IMR-90 (cell line): Measurements from ENCODE around the gene BOLL. TPM values are rescaled to one million over a fixed set of nuclear protein-coding genes. Genes with fewer than 3 reads are reported as not detected.
A peak's percentile ranks its signal among the peaks of the same experiment; 100 is the strongest.

ENCODE experiments used
- ATAC-seq: fragments of 200-7000 bp; cut with Tn5 transposase; 2 replicates; pipeline ENCODE4 v1.9.1; 2020; ENCODE audit warnings: low read depth, mild to moderate bottlenecking, moderate library complexity
- BruUV-seq: library from RNA; stranded (reverse); fragments of 400-500 nt; replicated peaks from 2 replicates; lab custom pipeline; 2021; lab: Mats Ljungman, UMichigan
- CTCF ChIA-PET: fragments of 300-600 bp; formaldehyde crosslinking; extraction: SDS; loops from one replicate; lab custom pipeline; 2021; ENCODE audit warnings: antibody characterized with exemption; lab: Yijun Ruan, JAX
- POLR2A ChIA-PET: fragments of 300-600 bp; sonication (Branson Sonifier 250); formaldehyde crosslinking; loops from one replicate; lab custom pipeline; 2022; ENCODE audit warnings: antibody characterized with exemption; ENCODE audit not compliant: unreplicated experiment; lab: Charles Lee
- DNase-seq: peaks from one replicate; pipeline ENCODE4 v3.0.0; 2013
- H2AFZ ChIP-seq: replicated peaks from 2 replicates; pipeline ENCODE3; 2013; ENCODE audit warnings: low read length, mild to moderate bottlenecking; ENCODE audit not compliant: poor library complexity
- H2AK5ac ChIP-seq: 2 replicates; pipeline ENCODE4 v1.6.1; 2013; ENCODE audit warnings: low read depth, low read length, inconsistent platforms
- H2AK9ac ChIP-seq: replicated peaks from 2 replicates; pipeline ENCODE3; 2013; ENCODE audit warnings: mild to moderate bottlenecking, low read depth, low read length, moderate library complexity; ENCODE audit not compliant: poor library complexity
- H2BK120ac ChIP-seq: 2 replicates; pipeline ENCODE4 v1.6.1; 2013; ENCODE audit warnings: low read depth, low read length, inconsistent platforms
- H2BK15ac ChIP-seq: 3 replicates; pipeline ENCODE4 v1.6.1; 2013; ENCODE audit warnings: low read depth, low read length, inconsistent platforms
- H2BK20ac ChIP-seq: 2 replicates; pipeline ENCODE4 v1.6.1; 2013; ENCODE audit warnings: low read depth, mild to moderate bottlenecking, inconsistent platforms, low read length, moderate library complexity
- H2BK5ac ChIP-seq: 2 replicates; pipeline ENCODE4 v1.6.1; 2013; ENCODE audit warnings: mild to moderate bottlenecking, low read depth, low read length, inconsistent platforms; ENCODE audit not compliant: poor library complexity, severe bottlenecking
- H3K14ac ChIP-seq: replicated peaks from 2 replicates; pipeline ENCODE4 v1.6.1; 2013; ENCODE audit warnings: low read depth, low read length, inconsistent platforms
- H3K18ac ChIP-seq: 2 replicates; pipeline ENCODE4 v1.6.1; 2013; ENCODE audit warnings: low read depth, low read length, control low read depth
- H3K23ac ChIP-seq: 2 replicates; pipeline ENCODE4 v1.6.1; 2013; ENCODE audit warnings: low read depth, low read length, inconsistent platforms
- H3K27ac ChIP-seq: 2 replicates; pipeline ENCODE4 v1.5.1; 2013; ENCODE audit warnings: mild to moderate bottlenecking, control low read depth, low read length; ENCODE audit not compliant: insufficient read depth
- H3K27me3 ChIP-seq: 2 replicates; pipeline ENCODE4 v1.6.1; 2013; ENCODE audit warnings: low read length; ENCODE audit not compliant: control insufficient read depth, insufficient read depth
- H3K36me3 ChIP-seq: 2 replicates; pipeline ENCODE4 v1.6.1; 2013; ENCODE audit warnings: low read length, mixed read lengths; ENCODE audit not compliant: control insufficient read depth, insufficient read depth
- H3K4ac ChIP-seq: 2 replicates; pipeline ENCODE4 v1.6.1; 2013; ENCODE audit warnings: low read depth, low read length, inconsistent platforms
- H3K4me1 ChIP-seq: 2 replicates; pipeline ENCODE4 v1.6.1; 2013; ENCODE audit warnings: low read length, mixed read lengths; ENCODE audit not compliant: control insufficient read depth, insufficient read depth
- H3K4me2 ChIP-seq: 2 replicates; pipeline ENCODE4 v1.6.1; 2013; ENCODE audit warnings: low read depth, mild to moderate bottlenecking, control low read depth, low read length, moderate library complexity
- H3K4me3 ChIP-seq: 2 replicates; pipeline ENCODE4 v1.5.1; 2013; ENCODE audit warnings: low read depth, mild to moderate bottlenecking, control low read depth, low read length, moderate library complexity; ENCODE audit not compliant: insufficient read depth
- H3K56ac ChIP-seq: 2 replicates; pipeline ENCODE4 v1.6.1; 2013; ENCODE audit warnings: low read length, inconsistent platforms; ENCODE audit not compliant: insufficient read depth; ENCODE audit errors: extremely low read depth
- H3K79me1 ChIP-seq, 2 experiments: 2 replicates each; pipeline ENCODE4 v1.6.1; 2013; ENCODE audit warnings: low read length in 2 of 2, inconsistent platforms in 1 of 2, low read depth in 1 of 2
- H3K9ac ChIP-seq: 2 replicates; pipeline ENCODE4 v1.6.1; 2013; ENCODE audit warnings: low read depth, low read length, control low read depth
- H3K9me1 ChIP-seq: 2 replicates; pipeline ENCODE4 v1.6.1; 2013; ENCODE audit warnings: low read length, inconsistent platforms; ENCODE audit not compliant: insufficient read depth
- H3K9me3 ChIP-seq: 2 replicates; pipeline ENCODE4 v1.6.1; 2013; ENCODE audit warnings: low read length; ENCODE audit not compliant: control insufficient read depth, insufficient read depth
- H4K20me1 ChIP-seq: 2 replicates; pipeline ENCODE4 v1.6.1; 2013; ENCODE audit warnings: low read length, inconsistent platforms; ENCODE audit not compliant: insufficient read depth
- H4K5ac ChIP-seq: 2 replicates; pipeline ENCODE4 v1.6.1; 2013; ENCODE audit warnings: mild to moderate bottlenecking, low read depth, low read length, control low read depth
- H4K8ac ChIP-seq, 2 experiments: 2 replicates each; pipeline ENCODE4 v1.6.1; 2013; ENCODE audit warnings: low read depth in 2 of 2, low read length in 2 of 2, control low read depth in 1 of 2, inconsistent platforms in 1 of 2
- H4K91ac ChIP-seq: 2 replicates; pipeline ENCODE4 v1.6.1; 2013; ENCODE audit warnings: low read depth, low read length, inconsistent platforms; ENCODE audit not compliant: insufficient read depth
- CEBPB ChIP-seq: IDR thresholded peaks from 2 replicates; pipeline ENCODE4 v1.6.1; 2012; ENCODE audit warnings: low read depth, low read length, improper control_type of control experiment
- CHD1 ChIP-seq: IDR thresholded peaks from 2 replicates; pipeline ENCODE4 v1.6.1; 2012; ENCODE audit warnings: low read depth, low read length, improper control_type of control experiment
- MAFK ChIP-seq: IDR thresholded peaks from 2 replicates; pipeline ENCODE4 v1.6.1; 2012; ENCODE audit warnings: low read depth, low read length, improper control_type of control experiment
- MAZ ChIP-seq: IDR thresholded peaks from 2 replicates; pipeline ENCODE4 v1.6.1; 2012; ENCODE audit warnings: low read depth, mild to moderate bottlenecking, low read length, improper control_type of control experiment, moderate library complexity, borderline replicate concordance
- NFE2L2 ChIP-seq: fragments of 150-350 bp; IDR thresholded peaks from 2 replicates; pipeline ENCODE4 v1.6.1; 2016; ENCODE audit warnings: low read depth, mild to moderate bottlenecking, low read length
- RAD21 ChIP-seq: IDR thresholded peaks from 2 replicates; pipeline ENCODE4 v1.6.1; 2012; ENCODE audit warnings: low read length, improper control_type of control experiment
- WGBS, 2 experiments: methylation state at CpG; one replicate each; pipeline versions ENCODE4 v1.1.5 to v1.1.7; 2013; ENCODE audit warnings: missing lambda C conversion rate in 2 of 2; ENCODE audit not compliant: insufficient read length in 1 of 2; ENCODE audit errors: extremely low coverage in 2 of 2; 5-methylcytosine and 5-hydroxymethylcytosine counted together
- dilution Hi-C: fragments of 300-500 bp; cut with HindIII; formaldehyde crosslinking; loops from one replicate; pipeline ENCODE4 v1.14.3; 2018; ENCODE audit warnings: low sequenced_read_pairs; ENCODE audit not compliant: unreplicated experiment
- in situ Hi-C: fragments of 300-500 bp; cut with MboI; formaldehyde crosslinking; loops from 3 replicates; pipeline ENCODE4 v1.14.3; 2019; ENCODE audit warnings: low sequenced_read_pairs, inconsistent platforms, mixed read lengths
- intact Hi-C: fragments of 100-400 bp; cut with micrococcal nuclease; formaldehyde crosslinking; loops from 2 replicates; pipeline ENCODE4 v1.10.0; 2022
- polyA plus RNA-seq, 3 experiments: library from polyadenylated mRNA; depleted of rRNA; stranded (reverse); fragments of >200 nt; gene quantifications; 2 replicates each; pipeline ENCODE4 v1.2.3, GENCODE V29; 2012; ENCODE audit warnings: low replicate concordance in 1 of 3
- total RNA-seq: library from RNA; depleted of rRNA; stranded (reverse); fragments of >200 nt; gene quantifications from 2 replicates; pipeline ENCODE4 v1.2.3, GENCODE V29; 2012
- TF ChIP-seq, protein P1 (sequence below): conservative IDR thresholded peaks from 2 replicates; pipeline ENCODE4 v1.5.1; 2012; ENCODE audit warnings: mild to moderate bottlenecking, low read depth, low read length, improper control_type of control experiment

The BOLL gene
- total and polyA plus RNA-seq, 2 of the 4 experiments (the other 2 are of a cell fraction) = not detected

DNA sequence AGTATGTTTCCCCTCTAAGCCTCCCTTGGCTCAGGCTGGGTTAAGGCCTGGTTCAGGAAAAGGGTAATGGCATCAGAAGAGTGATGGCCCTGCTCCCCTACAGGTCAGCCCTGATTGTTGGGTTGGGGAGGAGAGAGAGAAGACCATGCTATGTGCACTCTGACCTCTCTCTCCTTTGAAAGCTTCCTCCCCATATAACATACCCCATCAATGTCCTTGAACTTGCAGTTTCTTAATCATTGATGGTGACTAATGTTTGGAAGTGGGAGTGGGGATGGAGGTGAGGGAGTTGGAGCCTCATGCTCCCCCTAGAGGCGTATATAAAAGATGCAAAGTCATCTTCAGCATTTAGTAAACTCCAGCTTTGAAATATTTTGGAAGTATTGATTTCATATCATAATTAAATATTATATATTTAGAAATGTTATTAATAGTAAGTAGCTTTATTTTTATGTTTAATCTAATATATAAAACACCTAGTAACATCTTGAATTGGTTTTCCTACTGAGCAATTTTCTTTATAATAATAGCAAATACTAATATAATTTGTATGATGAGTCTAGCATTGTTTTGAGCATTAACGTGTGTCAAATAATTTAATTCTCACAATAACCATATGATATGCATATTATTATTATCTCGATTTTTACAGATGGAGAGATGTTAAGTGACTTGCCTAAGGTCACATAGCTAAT lies 28.1 kb upstream of the BOLL start:
- H3K27me3 ChIP-seq = peaks cover 3% of the 10 kb centered on the region
- ChIA-PET POLR2A (no interaction called here), CTCF (interaction anchor here (0.6 to 1.5 kb wide), 7 partner anchors 9 to 483 kb away, joined by 3 to 5 read pairs (median 3); partner anchors contain the start of gene PLCL1)
- H4K91ac ChIP-seq = no peak overlapping the region
- no peak overlapping the region for H3K4me3 ChIP-seq
- no peaks in the 10 kb centered on the region for H3K79me1 ChIP-seq
- H2AK5ac ChIP-seq = no peak overlapping the region
- no peak overlapping the region for H3K9ac ChIP-seq
- BruUV-seq = no TSS peak
- H3K14ac ChIP-seq = no peak overlapping the region
- no peak overlapping the region for H2BK5ac ChIP-seq
- no peak overlapping the region for H3K23ac ChIP-seq
- H2AFZ ChIP-seq = no peak overlapping the region
- no peak overlapping the region for H3K4me2 ChIP-seq
- no peak overlapping the region for H2BK20ac ChIP-seq
- no peak overlapping the region for H3K27ac ChIP-seq
- no peak overlapping the region for H2AK9ac ChIP-seq
- no peaks in the 10 kb centered on the region for H3K36me3 ChIP-seq
- H3K56ac ChIP-seq = no peak overlapping the region
- H4K8ac ChIP-seq = no peak overlapping the region
- dilution Hi-C loops (no loop called here), in situ Hi-C loops (no loop called here), intact Hi-C loops (loop anchor here (5.0 kb wide), 1 partner anchor 1231 kb away; no protein-coding TSS in a partner anchor)
- TF ChIP-seq RAD21 = peak; percentile 30; the same call in 1 of the 2 replicates
- no peak for TF ChIP-seq MAZ
- peak; percentile 76 for TF ChIP-seq NFE2L2
- 0 out of 2 replicates have a peak, but pooled peaks have one; percentile 13 for TF ChIP-seq CEBPB
- TF ChIP-seq MAFK = no peak; the same call in 1 of the 2 replicates
- TF ChIP-seq, protein P1, sequence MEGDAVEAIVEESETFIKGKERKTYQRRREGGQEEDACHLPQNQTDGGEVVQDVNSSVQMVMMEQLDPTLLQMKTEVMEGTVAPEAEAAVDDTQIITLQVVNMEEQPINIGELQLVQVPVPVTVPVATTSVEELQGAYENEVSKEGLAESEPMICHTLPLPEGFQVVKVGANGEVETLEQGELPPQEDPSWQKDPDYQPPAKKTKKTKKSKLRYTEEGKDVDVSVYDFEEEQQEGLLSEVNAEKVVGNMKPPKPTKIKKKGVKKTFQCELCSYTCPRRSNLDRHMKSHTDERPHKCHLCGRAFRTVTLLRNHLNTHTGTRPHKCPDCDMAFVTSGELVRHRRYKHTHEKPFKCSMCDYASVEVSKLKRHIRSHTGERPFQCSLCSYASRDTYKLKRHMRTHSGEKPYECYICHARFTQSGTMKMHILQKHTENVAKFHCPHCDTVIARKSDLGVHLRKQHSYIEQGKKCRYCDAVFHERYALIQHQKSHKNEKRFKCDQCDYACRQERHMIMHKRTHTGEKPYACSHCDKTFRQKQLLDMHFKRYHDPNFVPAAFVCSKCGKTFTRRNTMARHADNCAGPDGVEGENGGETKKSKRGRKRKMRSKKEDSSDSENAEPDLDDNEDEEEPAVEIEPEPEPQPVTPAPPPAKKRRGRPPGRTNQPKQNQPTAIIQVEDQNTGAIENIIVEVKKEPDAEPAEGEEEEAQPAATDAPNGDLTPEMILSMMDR = peak; percentile 58
- TF ChIP-seq CHD1 = no peak
- no peaks in the 10 kb centered on the region for H3K9me3 ChIP-seq
- no peak overlapping the region for H2BK15ac ChIP-seq
- H3K4ac ChIP-seq = no peak overlapping the region
- no CpG with 5 or more reads among the region's 3 CpGs for WGBS, 2 experiments
- peaks cover 4% of the 10 kb centered on the region; the same call in 1 of the 2 replicates for H3K9me1 ChIP-seq
- DNase-seq (peak; percentile 52), ATAC-seq (peak; percentile 69)
- no peaks in the 10 kb centered on the region for H3K4me1 ChIP-seq
- H3K18ac ChIP-seq = no peak overlapping the region
- H2BK120ac ChIP-seq = no peak overlapping the region
- H4K5ac ChIP-seq = no peak overlapping the region
- no peaks in the 10 kb centered on the region for H4K20me1 ChIP-seq
